ENCODE results near the gene SLC2A2.

Gene SLC2A2

GRCh38 chr3:170966495-170966894, 60.0 kb downstream of the SLC2A2 start:
- TF ChIP-seq CTCF (conservative IDR thresholded peaks at IDR 0.05), result no peak
- H3K27ac ChIP-seq, result no peak overlapping the region

DNA sequence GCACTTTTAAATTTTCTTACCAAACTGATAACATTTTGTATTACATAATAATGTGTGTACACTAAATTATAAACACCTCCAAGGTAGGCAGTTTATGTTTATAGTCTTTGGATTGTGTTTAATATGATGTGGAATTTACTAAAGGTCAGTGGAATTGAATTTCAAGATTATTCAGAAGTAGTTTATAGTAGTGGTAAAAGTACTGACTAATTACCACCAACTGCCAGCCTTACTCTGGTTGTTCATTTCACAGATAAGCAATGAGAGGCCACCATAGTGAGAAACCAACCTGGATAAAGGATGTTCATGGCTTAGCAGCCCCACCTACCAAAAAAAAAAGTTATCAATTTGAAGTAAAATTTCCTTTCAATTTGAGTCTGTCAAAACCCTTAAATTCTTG, 64.1 kb downstream of the SLC2A2 start:
- H3K27ac ChIP-seq, result no peak overlapping the region
- no peak for TF ChIP-seq CTCF (conservative IDR thresholded peaks at IDR 0.05)

DNA sequence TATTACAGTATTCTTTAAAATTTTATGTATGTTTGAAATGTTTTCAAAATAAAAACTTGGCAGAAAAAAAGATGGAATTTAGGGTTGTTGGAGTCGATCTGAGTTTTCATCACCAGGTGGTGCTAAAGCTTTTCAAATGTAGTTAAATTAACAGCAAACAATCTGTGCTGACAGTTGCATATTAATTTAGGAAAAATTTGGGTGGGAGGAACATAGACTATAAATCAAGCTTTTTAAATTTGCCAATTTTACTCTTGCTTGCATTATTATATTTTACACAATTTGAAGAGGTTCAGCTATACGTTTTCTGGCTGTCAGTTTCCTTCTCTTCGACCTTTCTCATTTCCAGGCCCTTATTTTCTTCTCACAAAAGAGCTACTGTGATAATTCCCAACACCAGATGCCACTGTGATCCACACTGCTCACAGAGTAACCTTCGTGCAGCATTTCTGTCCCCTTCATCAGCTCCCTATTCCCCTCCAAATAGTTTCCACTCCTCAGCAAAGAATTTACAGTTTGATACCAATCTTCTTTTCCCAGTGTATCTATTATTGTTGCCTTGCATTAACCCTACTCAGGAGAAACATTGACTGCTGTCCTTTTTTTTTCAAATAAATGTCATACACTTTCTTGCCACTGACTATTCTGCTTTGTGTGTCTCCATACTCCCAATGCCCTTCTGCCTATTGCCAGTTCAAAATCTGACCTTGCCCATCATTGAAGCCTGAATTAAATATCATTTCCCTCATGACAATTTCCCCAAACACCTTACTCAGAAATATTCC, 64.7 kb downstream of the SLC2A2 start:
- no peak overlapping the region for H3K27ac ChIP-seq
- peak; percentile 70 for TF ChIP-seq CTCF (conservative IDR thresholded peaks at IDR 0.05)

DNA sequence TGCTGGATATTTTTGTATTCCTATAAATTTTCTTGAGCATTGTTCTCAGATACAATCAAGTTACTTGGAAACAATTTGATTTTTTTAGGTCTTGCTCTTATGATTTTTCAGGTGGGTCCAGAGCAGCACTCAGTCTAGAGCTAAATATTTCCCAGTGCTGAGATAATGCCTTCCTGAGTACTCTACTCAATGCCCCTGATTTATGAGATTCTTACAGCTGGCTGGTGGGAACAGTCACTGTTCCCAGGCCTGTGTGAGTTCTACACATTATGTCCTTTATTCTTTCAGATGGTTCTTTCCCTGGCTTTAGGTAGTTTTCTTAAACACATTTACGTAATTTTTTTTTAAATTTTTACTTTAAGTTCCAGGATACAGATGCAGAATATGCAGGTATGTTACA, 67.1 kb downstream of the SLC2A2 start:
- H3K27ac ChIP-seq, result no peak overlapping the region
- TF ChIP-seq CTCF (conservative IDR thresholded peaks at IDR 0.05), result no peak

DNA sequence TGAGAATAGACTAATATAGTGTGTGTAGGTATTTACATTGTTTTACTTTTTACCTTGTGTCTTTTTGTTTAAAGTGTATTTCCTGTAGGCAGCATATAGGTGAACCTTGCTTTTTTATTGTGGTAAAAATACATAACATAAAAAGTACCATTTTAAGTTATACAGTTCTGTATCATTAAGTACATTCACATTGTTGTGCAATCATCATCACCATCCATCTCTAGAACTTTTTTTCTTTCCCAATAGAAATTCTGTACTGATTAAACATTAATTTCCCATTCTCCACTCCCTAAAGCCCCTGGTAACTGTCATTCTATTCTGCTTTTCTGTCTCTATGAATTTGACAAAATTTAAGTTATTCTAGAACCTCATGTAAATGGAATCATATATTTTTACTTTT, 69.9 kb downstream of the SLC2A2 start:
- H3K27ac ChIP-seq, result no peak overlapping the region
- TF ChIP-seq CTCF (conservative IDR thresholded peaks at IDR 0.05), result no peak

GRCh38 chr3:170953736-170954135, 72.8 kb downstream of the SLC2A2 start:
- H3K27ac ChIP-seq, result no peak overlapping the region
- no peak for TF ChIP-seq CTCF (conservative IDR thresholded peaks at IDR 0.05)

DNA sequence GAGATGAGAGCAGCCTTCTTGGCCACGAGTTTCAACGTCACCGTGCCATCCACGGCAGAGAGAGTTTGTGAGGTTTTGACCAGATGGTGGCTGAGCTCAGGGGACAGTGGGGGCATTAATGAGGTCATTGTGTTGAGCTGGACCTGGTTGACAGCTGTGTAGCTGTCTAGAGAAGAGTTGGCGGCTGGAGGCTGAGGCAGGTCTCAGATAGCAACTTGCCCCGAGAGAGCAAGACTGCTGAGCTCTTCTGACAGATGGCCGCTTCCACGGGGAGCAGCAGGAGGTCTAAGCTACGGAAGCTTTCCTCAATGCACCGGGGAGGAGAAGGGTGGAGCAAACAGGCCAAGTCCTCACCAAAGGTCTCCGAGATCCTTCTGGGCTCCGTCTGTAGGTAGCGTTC, 73.3 kb downstream of the SLC2A2 start:
- TF ChIP-seq CTCF (conservative IDR thresholded peaks at IDR 0.05), result no peak
- H3K27ac ChIP-seq, result no peak overlapping the region

Measured in VCaP (cell line).